IMR-90 (cell line): ENCODE data around the gene L3MBTL2. TPM values are rescaled to one million over a fixed set of nuclear protein-coding genes. Genes with fewer than 3 reads are reported as not detected.

ENCODE experiments used
- ATAC-seq: fragments of 200-7000 bp; cut with Tn5 transposase; 2 replicates; pipeline ENCODE4 v1.9.1; 2020; ENCODE audit warnings: low read depth, mild to moderate bottlenecking, moderate library complexity
- BruUV-seq: library from RNA; stranded (reverse); fragments of 400-500 nt; replicated peaks from 2 replicates; lab custom pipeline; 2021; lab: Mats Ljungman, UMichigan
- CTCF ChIA-PET: fragments of 300-600 bp; formaldehyde crosslinking; extraction: SDS; loops from one replicate; lab custom pipeline; 2021; ENCODE audit warnings: antibody characterized with exemption; lab: Yijun Ruan, JAX
- POLR2A ChIA-PET: fragments of 300-600 bp; sonication (Branson Sonifier 250); formaldehyde crosslinking; loops from one replicate; lab custom pipeline; 2022; ENCODE audit warnings: antibody characterized with exemption; ENCODE audit not compliant: unreplicated experiment; lab: Charles Lee
- DNase-seq: peaks from one replicate; pipeline ENCODE4 v3.0.0; 2013
- H2AFZ ChIP-seq: replicated peaks from 2 replicates; pipeline ENCODE3; 2013; ENCODE audit warnings: low read length, mild to moderate bottlenecking; ENCODE audit not compliant: poor library complexity
- H2AK5ac ChIP-seq: 2 replicates; pipeline ENCODE4 v1.6.1; 2013; ENCODE audit warnings: low read depth, low read length, inconsistent platforms
- H2AK9ac ChIP-seq: replicated peaks from 2 replicates; pipeline ENCODE3; 2013; ENCODE audit warnings: mild to moderate bottlenecking, low read depth, low read length, moderate library complexity; ENCODE audit not compliant: poor library complexity
- H2BK120ac ChIP-seq: 2 replicates; pipeline ENCODE4 v1.6.1; 2013; ENCODE audit warnings: low read depth, low read length, inconsistent platforms
- H2BK15ac ChIP-seq: 3 replicates; pipeline ENCODE4 v1.6.1; 2013; ENCODE audit warnings: low read depth, low read length, inconsistent platforms
- H2BK20ac ChIP-seq: 2 replicates; pipeline ENCODE4 v1.6.1; 2013; ENCODE audit warnings: low read depth, mild to moderate bottlenecking, inconsistent platforms, low read length, moderate library complexity
- H2BK5ac ChIP-seq: 2 replicates; pipeline ENCODE4 v1.6.1; 2013; ENCODE audit warnings: mild to moderate bottlenecking, low read depth, low read length, inconsistent platforms; ENCODE audit not compliant: poor library complexity, severe bottlenecking
- H3K14ac ChIP-seq: replicated peaks from 2 replicates; pipeline ENCODE4 v1.6.1; 2013; ENCODE audit warnings: low read depth, low read length, inconsistent platforms
- H3K18ac ChIP-seq: 2 replicates; pipeline ENCODE4 v1.6.1; 2013; ENCODE audit warnings: low read depth, low read length, control low read depth
- H3K23ac ChIP-seq: 2 replicates; pipeline ENCODE4 v1.6.1; 2013; ENCODE audit warnings: low read depth, low read length, inconsistent platforms
- H3K27ac ChIP-seq: 2 replicates; pipeline ENCODE4 v1.5.1; 2013; ENCODE audit warnings: mild to moderate bottlenecking, control low read depth, low read length; ENCODE audit not compliant: insufficient read depth
- H3K27me3 ChIP-seq: 2 replicates; pipeline ENCODE4 v1.6.1; 2013; ENCODE audit warnings: low read length; ENCODE audit not compliant: control insufficient read depth, insufficient read depth
- H3K36me3 ChIP-seq: 2 replicates; pipeline ENCODE4 v1.6.1; 2013; ENCODE audit warnings: low read length, mixed read lengths; ENCODE audit not compliant: control insufficient read depth, insufficient read depth
- H3K4ac ChIP-seq: 2 replicates; pipeline ENCODE4 v1.6.1; 2013; ENCODE audit warnings: low read depth, low read length, inconsistent platforms
- H3K4me1 ChIP-seq: 2 replicates; pipeline ENCODE4 v1.6.1; 2013; ENCODE audit warnings: low read length, mixed read lengths; ENCODE audit not compliant: control insufficient read depth, insufficient read depth
- H3K4me2 ChIP-seq: 2 replicates; pipeline ENCODE4 v1.6.1; 2013; ENCODE audit warnings: low read depth, mild to moderate bottlenecking, control low read depth, low read length, moderate library complexity
- H3K4me3 ChIP-seq: 2 replicates; pipeline ENCODE4 v1.5.1; 2013; ENCODE audit warnings: low read depth, mild to moderate bottlenecking, control low read depth, low read length, moderate library complexity; ENCODE audit not compliant: insufficient read depth
- H3K56ac ChIP-seq: 2 replicates; pipeline ENCODE4 v1.6.1; 2013; ENCODE audit warnings: low read length, inconsistent platforms; ENCODE audit not compliant: insufficient read depth; ENCODE audit errors: extremely low read depth
- H3K79me1 ChIP-seq, 2 experiments: 2 replicates each; pipeline ENCODE4 v1.6.1; 2013; ENCODE audit warnings: low read length in 2 of 2, inconsistent platforms in 1 of 2, low read depth in 1 of 2
- H3K9ac ChIP-seq: 2 replicates; pipeline ENCODE4 v1.6.1; 2013; ENCODE audit warnings: low read depth, low read length, control low read depth
- H3K9me1 ChIP-seq: 2 replicates; pipeline ENCODE4 v1.6.1; 2013; ENCODE audit warnings: low read length, inconsistent platforms; ENCODE audit not compliant: insufficient read depth
- H3K9me3 ChIP-seq: 2 replicates; pipeline ENCODE4 v1.6.1; 2013; ENCODE audit warnings: low read length; ENCODE audit not compliant: control insufficient read depth, insufficient read depth
- H4K20me1 ChIP-seq: 2 replicates; pipeline ENCODE4 v1.6.1; 2013; ENCODE audit warnings: low read length, inconsistent platforms; ENCODE audit not compliant: insufficient read depth
- H4K5ac ChIP-seq: 2 replicates; pipeline ENCODE4 v1.6.1; 2013; ENCODE audit warnings: mild to moderate bottlenecking, low read depth, low read length, control low read depth
- H4K8ac ChIP-seq, 2 experiments: 2 replicates each; pipeline ENCODE4 v1.6.1; 2013; ENCODE audit warnings: low read depth in 2 of 2, low read length in 2 of 2, control low read depth in 1 of 2, inconsistent platforms in 1 of 2
- H4K91ac ChIP-seq: 2 replicates; pipeline ENCODE4 v1.6.1; 2013; ENCODE audit warnings: low read depth, low read length, inconsistent platforms; ENCODE audit not compliant: insufficient read depth
- MXI1 ChIP-seq: IDR thresholded peaks from 2 replicates; pipeline ENCODE4 v1.6.1; 2012; ENCODE audit warnings: low read depth, mild to moderate bottlenecking, low read length, moderate library complexity, borderline replicate concordance
- WGBS, 2 experiments: methylation state at CpG; one replicate each; pipeline versions ENCODE4 v1.1.5 to v1.1.7; 2013; ENCODE audit warnings: missing lambda C conversion rate in 2 of 2; ENCODE audit not compliant: insufficient read length in 1 of 2; ENCODE audit errors: extremely low coverage in 2 of 2; 5-methylcytosine and 5-hydroxymethylcytosine counted together
- dilution Hi-C: fragments of 300-500 bp; cut with HindIII; formaldehyde crosslinking; loops from one replicate; pipeline ENCODE4 v1.14.3; 2018; ENCODE audit warnings: low sequenced_read_pairs; ENCODE audit not compliant: unreplicated experiment
- in situ Hi-C: fragments of 300-500 bp; cut with MboI; formaldehyde crosslinking; loops from 3 replicates; pipeline ENCODE4 v1.14.3; 2019; ENCODE audit warnings: low sequenced_read_pairs, inconsistent platforms, mixed read lengths
- intact Hi-C: fragments of 100-400 bp; cut with micrococcal nuclease; formaldehyde crosslinking; loops from 2 replicates; pipeline ENCODE4 v1.10.0; 2022
- polyA plus RNA-seq, 3 experiments: library from polyadenylated mRNA; depleted of rRNA; stranded (reverse); fragments of >200 nt; gene quantifications; 2 replicates each; pipeline ENCODE4 v1.2.3, GENCODE V29; 2012; ENCODE audit warnings: low replicate concordance in 1 of 3
- total RNA-seq: library from RNA; depleted of rRNA; stranded (reverse); fragments of >200 nt; gene quantifications from 2 replicates; pipeline ENCODE4 v1.2.3, GENCODE V29; 2012

The L3MBTL2 gene
- total and polyA plus RNA-seq, 2 of the 4 experiments (the other 2 are of a cell fraction), result 20.6 to 25.1 TPM

DNA sequence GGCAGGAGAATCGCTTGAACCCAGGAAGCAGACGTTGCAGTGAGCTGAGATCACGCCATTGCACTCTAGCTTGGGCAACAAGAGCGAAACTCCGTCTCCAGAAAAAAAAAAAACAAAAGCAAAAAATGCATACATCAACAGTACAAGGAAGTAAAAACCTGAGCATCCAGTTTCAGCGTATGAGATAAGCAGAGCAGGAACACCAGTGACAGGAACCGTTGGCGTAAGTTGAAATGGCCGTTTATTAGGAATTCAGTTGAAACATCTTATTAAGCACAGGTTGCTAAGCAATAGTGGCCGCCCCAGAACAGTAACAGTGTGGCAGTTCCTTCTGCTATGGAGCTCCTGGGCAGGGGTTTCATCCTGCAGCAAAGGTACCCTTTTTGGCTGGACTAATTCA, 4.0 kb upstream of the L3MBTL2 start:
- no peak for DNase-seq
- TF ChIP-seq MXI1, result no peak
- H4K8ac ChIP-seq, result no peak overlapping the region
- BruUV-seq, result no TSS peak
- H3K23ac ChIP-seq, result no peak overlapping the region
- no peaks in the 10 kb centered on the region for H3K9me1 ChIP-seq
- H2AK9ac ChIP-seq, result no peak overlapping the region
- H3K4me1 ChIP-seq, result no peaks in the 10 kb centered on the region; the same call in 1 of the 2 replicates
- no peak overlapping the region for H3K4me3 ChIP-seq
- no peak overlapping the region for H3K14ac ChIP-seq
- H3K27ac ChIP-seq, result no peak overlapping the region
- no peak overlapping the region for H3K56ac ChIP-seq
- no peaks in the 10 kb centered on the region for H4K20me1 ChIP-seq
- peaks cover 3% of the 10 kb centered on the region; the same call in 1 of the 2 replicates for H3K27me3 ChIP-seq
- dilution Hi-C loops, result no loop called here
- ChIA-PET POLR2A (no interaction called here), CTCF (no interaction called here)
- H2BK5ac ChIP-seq, result no peak overlapping the region
- H3K36me3 ChIP-seq, result no peaks in the 10 kb centered on the region
- H4K5ac ChIP-seq, result no peak overlapping the region
- 57% methylated on average over 4 of the region's 10 CpGs; no CpG with 5 or more reads in 1 of the 2 experiments for WGBS, 2 experiments
- no peak overlapping the region for H3K9ac ChIP-seq
- no peak overlapping the region for H4K91ac ChIP-seq
- no peak overlapping the region for H2BK120ac ChIP-seq
- ATAC-seq, result no peak
- H3K4ac ChIP-seq, result no peak overlapping the region
- H2BK20ac ChIP-seq, result no peak overlapping the region
- H3K79me1 ChIP-seq, result peaks cover 5 to 10% of the 10 kb centered on the region in 2 experiments; a peak in 3 of 4 replicates
- intact Hi-C loops, result no loop called here
- no peak overlapping the region for H2BK15ac ChIP-seq
- H2AK5ac ChIP-seq, result no peak overlapping the region
- no peaks in the 10 kb centered on the region for H3K9me3 ChIP-seq
- H3K18ac ChIP-seq, result no peak overlapping the region
- no peak overlapping the region for H3K4me2 ChIP-seq
- in situ Hi-C loops, result no loop called here
- H2AFZ ChIP-seq, result no peak overlapping the region
